CD4-positive, alpha-beta T cell treated with Interleukin-2 at 100 ng/mL for 4 hours (primary cell): ENCODE data around the gene UGT1A6.

ENCODE experiments used
- DNase-seq: peaks from one replicate; pipeline ENCODE4 v3.0.0-alpha.2; 2020; ENCODE audit warnings: low spot score

The UGT1A6 gene

DNA sequence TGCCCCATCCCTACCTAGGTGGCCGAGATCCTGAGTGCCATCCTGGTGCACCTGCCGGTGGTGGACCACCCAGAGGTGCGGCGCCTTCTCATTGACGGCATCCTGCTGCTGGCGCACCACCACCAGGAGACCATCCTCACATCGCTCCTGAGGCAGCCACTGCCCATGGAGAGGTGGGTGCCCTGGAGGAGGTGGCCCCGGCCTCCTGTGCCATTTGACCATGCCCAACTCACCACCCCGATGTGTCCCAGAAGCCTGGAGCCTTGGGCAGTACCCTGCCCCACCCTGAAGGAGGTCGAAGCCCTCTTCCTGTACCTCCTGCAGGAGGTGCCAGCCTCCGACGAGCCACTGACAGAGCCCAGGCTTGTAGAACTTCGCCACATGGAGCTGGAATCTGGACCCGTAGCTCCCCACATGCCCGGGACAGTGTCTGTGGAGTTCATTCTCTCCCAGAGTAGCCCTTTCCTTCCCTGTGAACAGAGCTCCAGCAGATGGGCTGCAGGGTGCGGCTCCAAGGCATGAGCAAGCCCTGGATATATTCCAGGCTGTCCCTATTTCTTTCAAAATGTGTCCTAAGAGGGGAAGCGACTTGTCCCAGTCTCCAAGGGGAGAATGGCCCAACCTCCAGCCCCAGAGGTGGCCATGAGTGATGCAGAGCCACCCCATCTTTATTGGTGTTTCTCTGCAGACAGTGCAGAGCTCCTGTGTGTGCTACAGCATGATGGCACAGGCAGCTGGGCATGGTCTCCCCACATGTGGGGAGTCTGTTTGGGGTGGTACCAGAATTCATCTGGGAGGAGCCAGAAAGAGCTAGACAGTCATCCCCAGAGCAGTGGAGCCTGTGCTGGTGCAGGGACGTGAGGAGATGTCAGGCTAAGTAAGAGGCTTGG is 127.4 kb downstream of the UGT1A6 start:
- no peak for DNase-seq

DNA sequence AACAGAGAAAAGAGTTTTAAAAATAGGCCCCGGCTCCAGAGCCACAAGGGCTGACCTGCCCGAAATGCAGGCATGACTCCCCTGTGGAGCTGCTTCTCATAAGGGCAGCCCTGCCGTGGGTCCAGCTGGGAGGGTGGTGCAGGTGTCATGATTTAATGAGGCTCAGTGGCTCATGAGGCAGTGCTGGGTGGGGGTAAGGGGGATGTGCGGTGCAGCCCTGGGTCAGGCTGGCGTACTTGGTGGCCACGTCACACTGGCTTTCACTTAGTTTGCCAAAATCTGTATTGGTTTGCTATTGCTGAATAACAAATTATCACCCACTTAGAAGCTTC is 128.1 kb downstream of the UGT1A6 start:
- no peak for DNase-seq

DNA sequence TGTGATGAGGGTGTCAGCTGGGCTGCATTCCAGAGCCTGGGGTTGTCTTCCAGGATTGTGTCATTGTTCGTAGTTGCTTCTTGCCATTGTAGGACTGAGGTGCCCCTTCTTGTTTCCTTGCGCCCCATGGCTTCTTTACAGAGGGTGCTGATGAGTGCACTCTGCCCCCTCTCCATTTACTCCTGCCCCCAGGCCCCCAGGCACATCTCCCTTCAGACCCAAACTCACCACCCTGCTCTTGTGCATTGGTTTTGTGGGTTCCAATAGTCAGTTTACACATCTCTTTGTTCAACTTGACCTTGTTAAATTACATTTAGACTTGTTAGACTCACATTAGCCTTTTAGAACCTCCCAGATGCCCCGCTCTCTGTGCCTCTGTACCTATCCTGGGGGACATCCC is 128.5 kb downstream of the UGT1A6 start:
- DNase-seq: no peak

GRCh38 chr2:233821709-233822100 is 129.0 kb downstream of the UGT1A6 start:
- no peak for DNase-seq

GRCh38 chr2:233822101-233822771 is 129.5 kb downstream of the UGT1A6 start:
- DNase-seq: no peak
